Prostate gland (tissue), 2 donors: ENCODE results near the gene HTRA2. TPM values are rescaled to one million over a fixed set of nuclear protein-coding genes. Genes with fewer than 3 reads are reported as not detected.
"Not testable (repeated sequence)": the region's sequence is repeated elsewhere in the genome, so short reads cannot be mapped to it uniquely, and the experiment has no call there.

Source experiments
- DNase-seq: peaks from one replicate; pipeline ENCODE4 v3.0.0-alpha.2; 2019; ENCODE audit warnings: low spot score
- H3K27ac ChIP-seq, 2 donors: fragments of 200-600 bp; sonication (generic); 2 replicates each; pipeline ENCODE4 v1.5.1; 2017 to 2019
- H3K27me3 ChIP-seq: fragments of 200-600 bp; sonication (generic); replicated peaks from 2 replicates; pipeline ENCODE4 v1.5.1; 2019; ENCODE audit not compliant: insufficient read depth
- H3K36me3 ChIP-seq, 2 donors: fragments of 200-600 bp; sonication (generic); 1 replicate in 1 of 2; 2 replicates in 1 of 2; pipeline versions ENCODE4 v1.5.1 to v1.8.1; 2017 to 2019
- H3K4me1 ChIP-seq: fragments of 200-600 bp; sonication (generic); replicated peaks from 2 replicates; pipeline ENCODE4 v1.5.1; 2019
- H3K4me3 ChIP-seq, 2 donors: fragments of 200-600 bp; sonication (generic); 2 replicates each; pipeline ENCODE4 v1.5.1; 2017 to 2019
- H3K9me3 ChIP-seq: fragments of 200-600 bp; sonication (generic); 2 replicates; pipeline ENCODE4 v1.5.1; 2017
- POLR2A ChIP-seq: fragments of 450-650 bp; IDR thresholded peaks from one replicate; pipeline ENCODE4 v1.6.1; 2016; ENCODE audit warnings: antibody characterized with exemption, mild to moderate bottlenecking
- POLR2AphosphoS5 ChIP-seq: sonication (generic); formaldehyde crosslinking; IDR thresholded peaks from one replicate; pipeline ENCODE4 v1.6.1; 2017; ENCODE audit warnings: antibody characterized with exemption
- WGBS: methylation state at CpG from one replicate; pipeline ENCODE4 v1.1.5; 2018; 5-methylcytosine and 5-hydroxymethylcytosine counted together
- intact Hi-C: fragments of 100-400 bp; cut with DNase I; formaldehyde crosslinking; loops from one replicate; pipeline ENCODE4 v1.14.2; 2022
- total RNA-seq, 2 donors: library from RNA; depleted of rRNA; stranded (reverse); fragments of >200 nt; gene quantifications; one replicate each; pipeline ENCODE4 v1.1.0, GENCODE V29; 2016
- TF ChIP-seq, protein P1 (sequence below), 4 experiments: fragments of 200-600 bp in 2 of 4; fragments of 450-650 bp in 2 of 4; sonication (generic) in 2 of 4; IDR thresholded peaks; 1 replicate in 3 of 4; 2 replicates in 1 of 4; pipeline ENCODE4 v1.5.1; 2016 to 2019; ENCODE audit warnings: antibody characterized with exemption in 4 of 4, mild to moderate bottlenecking in 2 of 4, moderate library complexity in 2 of 4

Gene HTRA2
- total RNA-seq, 2 donors from 2014 or later, result 19.1 to 37.9 TPM

DNA sequence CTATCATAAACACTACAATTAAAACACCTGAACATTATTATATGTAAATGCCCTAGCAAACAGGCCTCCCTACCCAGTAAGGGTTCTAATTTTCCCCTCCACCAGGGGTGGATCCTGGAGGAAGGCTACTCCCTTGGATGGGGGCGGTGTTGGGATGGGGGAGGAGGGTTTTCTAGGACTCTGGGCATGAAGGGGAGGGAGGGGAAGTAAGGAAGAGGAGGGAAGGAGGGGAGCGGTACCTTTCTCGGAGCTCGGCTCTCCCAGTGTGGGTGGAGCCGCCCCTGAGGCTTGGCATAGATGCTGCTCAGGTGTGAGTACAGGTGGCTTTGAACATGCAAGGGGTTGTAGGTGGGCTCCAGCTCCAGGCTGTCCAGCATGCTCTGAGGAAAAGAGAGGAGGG lies 30.2 kb downstream of the HTRA2 start:
- no peak for DNase-seq
- H3K9me3 ChIP-seq, result no peaks in the 10 kb centered on the region
- H3K27me3 ChIP-seq, result no peaks in the 10 kb centered on the region
- TF ChIP-seq, protein P1, sequence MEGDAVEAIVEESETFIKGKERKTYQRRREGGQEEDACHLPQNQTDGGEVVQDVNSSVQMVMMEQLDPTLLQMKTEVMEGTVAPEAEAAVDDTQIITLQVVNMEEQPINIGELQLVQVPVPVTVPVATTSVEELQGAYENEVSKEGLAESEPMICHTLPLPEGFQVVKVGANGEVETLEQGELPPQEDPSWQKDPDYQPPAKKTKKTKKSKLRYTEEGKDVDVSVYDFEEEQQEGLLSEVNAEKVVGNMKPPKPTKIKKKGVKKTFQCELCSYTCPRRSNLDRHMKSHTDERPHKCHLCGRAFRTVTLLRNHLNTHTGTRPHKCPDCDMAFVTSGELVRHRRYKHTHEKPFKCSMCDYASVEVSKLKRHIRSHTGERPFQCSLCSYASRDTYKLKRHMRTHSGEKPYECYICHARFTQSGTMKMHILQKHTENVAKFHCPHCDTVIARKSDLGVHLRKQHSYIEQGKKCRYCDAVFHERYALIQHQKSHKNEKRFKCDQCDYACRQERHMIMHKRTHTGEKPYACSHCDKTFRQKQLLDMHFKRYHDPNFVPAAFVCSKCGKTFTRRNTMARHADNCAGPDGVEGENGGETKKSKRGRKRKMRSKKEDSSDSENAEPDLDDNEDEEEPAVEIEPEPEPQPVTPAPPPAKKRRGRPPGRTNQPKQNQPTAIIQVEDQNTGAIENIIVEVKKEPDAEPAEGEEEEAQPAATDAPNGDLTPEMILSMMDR (IDR thresholded peaks at IDR 0.05), result no peak
- no peak for TF ChIP-seq POLR2A
- no peak for TF ChIP-seq POLR2AphosphoS5
- no peaks in the 10 kb centered on the region for H3K4me1 ChIP-seq
- intact Hi-C loops, result no loop called here
- no peaks in the 10 kb centered on the region for H3K36me3 ChIP-seq
- H3K27ac ChIP-seq, result no peak overlapping the region
- 29% methylated on average over 5 of the region's 5 CpGs for WGBS
- no peak overlapping the region for H3K4me3 ChIP-seq

DNA sequence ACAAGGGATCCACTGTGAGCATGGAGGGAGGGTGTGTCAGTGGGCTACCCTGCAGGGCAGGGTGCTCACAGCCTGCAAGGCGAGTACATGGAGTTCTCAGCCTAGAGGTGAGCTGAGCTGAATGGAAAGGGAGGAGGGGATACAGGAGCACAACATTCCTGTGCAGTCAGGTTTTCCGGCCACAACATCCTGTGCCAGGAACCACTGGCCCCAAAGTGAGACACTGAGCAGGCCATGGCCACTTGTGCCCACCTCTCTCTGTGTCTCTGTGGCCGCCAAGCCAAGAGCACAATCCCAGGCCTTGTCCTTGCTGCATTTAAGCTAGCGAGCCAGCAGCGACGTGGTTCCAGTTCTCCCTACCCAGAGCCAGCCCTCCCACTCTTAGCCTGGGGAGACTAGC lies 30.9 kb downstream of the HTRA2 start:
- no peaks in the 10 kb centered on the region for H3K9me3 ChIP-seq
- H3K36me3 ChIP-seq, result no peaks in the 10 kb centered on the region
- no peak for TF ChIP-seq POLR2A
- TF ChIP-seq POLR2AphosphoS5, result no peak
- TF ChIP-seq, protein P1 (IDR thresholded peaks at IDR 0.05), result no peak
- no peak for DNase-seq
- no peaks in the 10 kb centered on the region for H3K4me1 ChIP-seq
- H3K27ac ChIP-seq, result no peak overlapping the region
- intact Hi-C loops, result no loop called here
- H3K27me3 ChIP-seq, result no peaks in the 10 kb centered on the region
- WGBS, result 75% methylated on average over 6 of the region's 6 CpGs
- no peak overlapping the region for H3K4me3 ChIP-seq

DNA sequence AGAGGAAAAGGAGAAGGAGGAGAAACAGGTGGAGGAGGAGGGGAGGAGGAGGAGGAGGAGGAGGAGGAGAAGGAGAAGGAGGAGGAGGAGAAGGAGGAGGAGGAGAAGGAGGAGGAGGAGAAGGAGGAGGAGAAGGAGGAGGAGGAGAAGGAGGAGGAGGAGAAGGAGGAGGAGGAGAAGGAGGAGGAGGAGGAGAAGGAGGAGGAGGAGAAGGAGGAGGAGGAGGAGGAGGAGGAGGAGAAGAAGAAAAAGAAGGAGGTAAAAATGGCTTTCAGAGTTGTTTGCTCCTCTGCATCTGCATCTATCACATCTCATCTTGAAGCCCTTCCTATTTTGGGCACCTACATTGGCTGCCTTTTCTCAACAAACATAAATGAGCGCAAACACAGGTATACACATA lies 31.3 kb downstream of the HTRA2 start:
- H3K27ac ChIP-seq, result not testable (repeated sequence)
- 93% methylated on average over 1 of the region's 1 CpG for WGBS

DNA sequence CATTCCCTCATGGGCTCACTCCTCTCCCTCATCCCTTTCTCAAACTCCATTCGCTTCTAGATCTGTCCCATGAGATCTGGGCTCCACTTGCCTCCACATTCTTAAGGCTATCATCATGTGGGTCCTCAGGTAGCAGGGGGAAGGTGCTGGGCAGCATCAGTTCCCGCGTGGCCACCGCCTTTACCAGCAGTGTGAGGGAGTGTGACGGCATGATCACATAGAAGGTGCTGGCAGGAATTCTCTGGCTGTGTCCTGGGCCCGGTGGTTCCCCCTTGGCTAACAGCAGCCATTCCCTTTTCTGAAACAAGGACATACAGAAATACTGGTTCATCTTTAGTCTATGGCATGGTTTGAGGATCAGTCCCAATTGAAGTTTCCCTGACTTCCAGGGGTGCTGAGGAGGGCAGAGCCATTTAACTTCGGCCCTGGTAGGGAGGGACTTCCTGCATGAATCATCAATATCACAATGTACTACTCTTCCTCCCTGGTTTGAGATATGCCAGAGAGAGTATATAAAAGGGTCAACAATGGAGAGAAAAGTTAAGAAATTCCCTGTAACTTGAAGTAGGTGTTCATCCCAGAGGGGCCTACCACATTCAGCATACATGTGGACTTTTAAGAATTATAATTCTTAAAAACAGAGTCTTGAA lies 32.5 kb downstream of the HTRA2 start:
- intact Hi-C loops, result no loop called here
- Histone ChIP-seq H3K27me3 (no peaks in the 10 kb centered on the region), H3K27ac (no peak overlapping the region), H3K36me3 (no peaks in the 10 kb centered on the region), H3K9me3 (no peaks in the 10 kb centered on the region), H3K4me3 (no peak overlapping the region), H3K4me1 (no peaks in the 10 kb centered on the region)
- no peak for TF ChIP-seq POLR2AphosphoS5
- TF ChIP-seq, protein P1 (IDR thresholded peaks at IDR 0.05), result no peak
- TF ChIP-seq POLR2A, result no peak
- DNase-seq, result no peak
- 88% methylated on average over 7 of the region's 7 CpGs for WGBS

More for the DNA sequence above, 31.3 kb downstream of the HTRA2 start:
- DNase-seq, H3K9me3 ChIP-seq, H3K27me3 ChIP-seq, H3K36me3 ChIP-seq, H3K4me3 ChIP-seq, intact Hi-C loops, H3K4me1 ChIP-seq: not testable (repeated sequence)

DNA sequence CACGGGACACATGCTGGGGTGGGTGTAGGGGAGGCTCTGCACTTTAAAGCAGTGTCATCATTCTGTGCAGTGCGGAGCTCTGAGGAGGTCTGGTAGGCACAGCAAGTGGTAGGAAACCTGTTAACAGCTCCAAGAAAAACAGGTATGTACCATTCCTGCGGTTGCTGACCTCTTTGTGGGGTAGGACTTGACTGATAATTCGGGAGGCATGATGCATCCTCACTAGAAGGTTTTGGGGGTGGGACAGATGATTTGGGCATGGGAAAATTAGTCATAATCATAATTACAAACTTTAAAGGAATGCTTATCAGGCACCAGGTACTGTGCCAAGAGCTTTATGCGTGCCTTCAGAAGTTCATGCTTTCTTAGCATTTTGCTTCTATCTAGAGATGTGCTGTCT lies 34.5 kb downstream of the HTRA2 start:
- Histone ChIP-seq H3K27me3 (no peaks in the 10 kb centered on the region), H3K27ac (no peak overlapping the region), H3K4me1 (no peaks in the 10 kb centered on the region), H3K9me3 (no peaks in the 10 kb centered on the region), H3K36me3 (no peaks in the 10 kb centered on the region), H3K4me3 (no peak overlapping the region)
- no peak for DNase-seq
- WGBS, result 74% methylated on average over 5 of the region's 5 CpGs
- intact Hi-C loops, result no loop called here
- no peak for TF ChIP-seq POLR2AphosphoS5
- TF ChIP-seq POLR2A, result no peak
- TF ChIP-seq, protein P1 (IDR thresholded peaks at IDR 0.05), result no peak
